H1 (cell line): ENCODE results near the gene SENP1. TPM values are rescaled to one million over a fixed set of nuclear protein-coding genes. Genes with fewer than 3 reads are reported as not detected.

ENCODE experiments used
- CTCF ChIA-PET: fragments of 300-600 bp; sonication (Branson Sonifier 250); formaldehyde crosslinking; loops from one replicate; lab custom pipeline; 2021; ENCODE audit not compliant: partially characterized antibody; lab: Charles Lee
- POLR2A ChIA-PET: fragments of 300-600 bp; sonication (Branson Sonifier 250); formaldehyde crosslinking; loops from one replicate; lab custom pipeline; 2021; ENCODE audit warnings: inconsistent platforms; ENCODE audit not compliant: partially characterized antibody; lab: Charles Lee
- DNase-seq, 2 experiments: peaks; one replicate each; pipeline versions ENCODE4 v3.0.0 to v3.0.0-alpha.2; 2010 to 2022; ENCODE audit warnings: low spot score in 2 of 2, low read depth in 1 of 2, mixed read lengths in 1 of 2
- FAIRE-seq: peaks from 2 replicates; lab custom pipeline; 2011; peaks lifted over from hg19 to GRCh38; lab: Jason Lieb, UNC
- H2AFZ ChIP-seq: 2 replicates; pipeline ENCODE4 v1.8.1; 2012; ENCODE audit warnings: low read length, inconsistent platforms
- H2AK5ac ChIP-seq: 2 replicates; pipeline ENCODE4 v1.6.1; 2013; ENCODE audit warnings: low read depth, low read length
- H2BK120ac ChIP-seq: replicated peaks from 2 replicates; pipeline ENCODE3; 2013; ENCODE audit warnings: low read depth, low read length, inconsistent platforms
- H2BK12ac ChIP-seq: 2 replicates; pipeline ENCODE4 v1.6.1; 2013; ENCODE audit warnings: low read depth, low read length
- H2BK15ac ChIP-seq: 2 replicates; pipeline ENCODE4 v1.6.1; 2013; ENCODE audit warnings: low read length
- H2BK20ac ChIP-seq: 2 replicates; pipeline ENCODE4 v1.6.1; 2013; ENCODE audit warnings: low read length
- H2BK5ac ChIP-seq: 2 replicates; pipeline ENCODE4 v1.6.1; 2013; ENCODE audit warnings: low read depth, low read length
- H3K14ac ChIP-seq: 2 replicates; pipeline ENCODE4 v1.6.1; 2013; ENCODE audit warnings: inconsistent platforms; ENCODE audit not compliant: insufficient read length
- H3K18ac ChIP-seq: 2 replicates; pipeline ENCODE4 v1.6.1; 2013; ENCODE audit warnings: low read length; ENCODE audit errors: extremely low read depth
- H3K23ac ChIP-seq: 2 replicates; pipeline ENCODE4 v1.6.1; 2013; ENCODE audit warnings: inconsistent platforms; ENCODE audit not compliant: insufficient read length
- H3K23me2 ChIP-seq: 2 replicates; pipeline ENCODE4 v1.6.1; 2013; ENCODE audit warnings: low read depth, low read length
- H3K27ac ChIP-seq: 2 replicates; pipeline ENCODE4 v1.6.1; 2011; ENCODE audit warnings: low read depth, low read length, inconsistent platforms
- H3K27me3 ChIP-seq, 4 experiments: replicated peaks in 1 of 4; 1 replicate in 1 of 4; 2 replicates in 3 of 4; pipeline versions ENCODE4 v1.6.1 to v1.8.1; 2011 to 2013; ENCODE audit warnings: low read length in 3 of 4, mild to moderate bottlenecking in 3 of 4, inconsistent platforms in 2 of 4, mixed read lengths in 2 of 4, moderate library complexity in 1 of 4; ENCODE audit not compliant: control insufficient read depth in 3 of 4, insufficient read depth in 3 of 4; ENCODE audit errors: extremely low read depth in 1 of 4
- H3K36me3 ChIP-seq, 4 experiments: 2 replicates each; pipeline versions ENCODE4 v1.6.1 to v1.8.1; 2011 to 2013; ENCODE audit warnings: mild to moderate bottlenecking in 4 of 4, low read length in 3 of 4, moderate library complexity in 2 of 4, control low read depth in 1 of 4, inconsistent platforms in 1 of 4; ENCODE audit not compliant: insufficient read depth in 4 of 4, control insufficient read depth in 2 of 4
- H3K4ac ChIP-seq: replicated peaks from 2 replicates; pipeline ENCODE3; 2013; ENCODE audit warnings: low read length, low read depth, mixed read lengths, inconsistent platforms; ENCODE audit not compliant: insufficient read length
- H3K4me1 ChIP-seq, 4 experiments: replicated peaks in 1 of 4; 1 replicate in 1 of 4; 2 replicates in 3 of 4; pipeline versions ENCODE4 v1.6.1 to v1.8.1; 2011 to 2013; ENCODE audit warnings: low read length in 3 of 4, inconsistent platforms in 2 of 4, mixed read lengths in 1 of 4; ENCODE audit not compliant: insufficient read depth in 4 of 4, control insufficient read depth in 3 of 4
- H3K4me2 ChIP-seq, 2 experiments: 2 replicates each; pipeline versions ENCODE4 v1.6.1 to v1.8.1; 2011 to 2013; ENCODE audit warnings: low read depth in 2 of 2, low read length in 2 of 2, control low read depth in 1 of 2, inconsistent platforms in 1 of 2, mild to moderate bottlenecking in 1 of 2; ENCODE audit not compliant: insufficient read depth in 1 of 2
- H3K4me3 ChIP-seq, 4 experiments: fragments of 200-600, 300-600 bp in 1 of 4; sonication (generic), shearing (Covaris generic), sonication (Bioruptor Twin) in 1 of 4; 2 replicates each; pipeline versions ENCODE4 v1.5.1 to v1.8.1; 2011 to 2016; ENCODE audit warnings: low read length in 4 of 4, low read depth in 3 of 4, control low read depth in 2 of 4, inconsistent platforms in 2 of 4, mild to moderate bottlenecking in 2 of 4, mixed read lengths in 1 of 4, moderate library complexity in 1 of 4; ENCODE audit not compliant: insufficient read depth in 2 of 4; ENCODE audit errors: extremely low read depth in 1 of 4
- H3K56ac ChIP-seq: replicated peaks from 2 replicates; pipeline ENCODE3; 2013; ENCODE audit warnings: low read depth, mild to moderate bottlenecking, mixed read lengths, low read length, inconsistent platforms; ENCODE audit not compliant: insufficient read length
- H3K79me1 ChIP-seq: 2 replicates; pipeline ENCODE4 v1.6.1; 2013; ENCODE audit warnings: low read depth, low read length, control low read depth
- H3K79me2 ChIP-seq, 2 experiments: 2 replicates each; pipeline versions ENCODE4 v1.6.1 to v1.8.1; 2012 to 2013; ENCODE audit warnings: low read length in 2 of 2, mild to moderate bottlenecking in 2 of 2, inconsistent platforms in 1 of 2; ENCODE audit not compliant: insufficient read depth in 2 of 2, control insufficient read depth in 1 of 2
- H3K9ac ChIP-seq, 4 experiments: replicated peaks in 1 of 4; 1 replicate in 1 of 4; 2 replicates in 3 of 4; pipeline versions ENCODE4 v1.6.1 to v1.8.1; 2011 to 2013; ENCODE audit warnings: low read depth in 3 of 4, low read length in 3 of 4, control low read depth in 2 of 4, mild to moderate bottlenecking in 2 of 4, moderate library complexity in 2 of 4, inconsistent platforms in 1 of 4; ENCODE audit errors: extremely low read depth in 1 of 4
- H3K9me3 ChIP-seq, 2 experiments: 2 replicates each; pipeline versions ENCODE4 v1.6.1 to v1.8.1; 2012 to 2013; ENCODE audit warnings: mild to moderate bottlenecking in 2 of 2, moderate library complexity in 2 of 2, control low read depth in 1 of 2, inconsistent platforms in 1 of 2, low read depth in 1 of 2, low read length in 1 of 2, mixed read lengths in 1 of 2; ENCODE audit not compliant: insufficient read depth in 2 of 2
- H4K20me1 ChIP-seq, 2 experiments: replicated peaks in 1 of 2; 2 replicates each; pipeline versions ENCODE3 to v1.8.1; 2011 to 2013; ENCODE audit warnings: inconsistent platforms in 2 of 2, low read length in 2 of 2, mild to moderate bottlenecking in 1 of 2; ENCODE audit not compliant: insufficient read depth in 2 of 2, control insufficient read depth in 1 of 2
- H4K5ac ChIP-seq: 2 replicates; pipeline ENCODE4 v1.6.1; 2013; ENCODE audit warnings: low read length, low read depth, mixed read lengths, inconsistent platforms; ENCODE audit not compliant: insufficient read length
- H4K8ac ChIP-seq: 2 replicates; pipeline ENCODE4 v1.8.0; 2013; ENCODE audit warnings: mild to moderate bottlenecking, moderate library complexity, low read length, inconsistent platforms; ENCODE audit not compliant: insufficient read depth; ENCODE audit errors: extremely low read depth
- H4K91ac ChIP-seq: replicated peaks from 2 replicates; pipeline ENCODE3; 2013; ENCODE audit warnings: low read length, mixed read lengths, inconsistent platforms; ENCODE audit not compliant: insufficient read length
- CREB1 ChIP-seq: IDR thresholded peaks from 2 replicates; pipeline ENCODE4 v1.6.1; 2012; ENCODE audit warnings: inconsistent platforms
- SIRT6 ChIP-seq: IDR thresholded peaks from one replicate; pipeline ENCODE4 v1.7.1; 2012; ENCODE audit warnings: low read length, inconsistent platforms
- WGBS, 2 experiments: shearing (Covaris generic) in 1 of 2; methylation state at CpG; one replicate each; pipeline versions ENCODE4 v1.1.6 to v1.1.7; 2013 to 2015; ENCODE audit warnings: low lambda C conversion rate in 2 of 2, mixed read lengths in 2 of 2, inconsistent platforms in 1 of 2, low coverage in 1 of 2, missing lambda C conversion rate in 1 of 2; ENCODE audit not compliant: insufficient replicate concordance in 2 of 2, insufficient coverage in 1 of 2, insufficient read length in 1 of 2; ENCODE audit errors: extremely low coverage in 1 of 2, missing lambda C conversion rate in 1 of 2; 5-methylcytosine and 5-hydroxymethylcytosine counted together
- polyA plus RNA-seq, 7 experiments: library from polyadenylated mRNA; depleted of rRNA in 3 of 7; stranded (reverse) in 5 of 7; unstranded in 2 of 7; fragments of >200 nt in 5 of 7; fragments of 200-250 nt in 2 of 7; gene quantifications; 1 replicate in 5 of 7; 2 replicates in 1 of 7; 4 replicates in 1 of 7; pipeline versions ENCODE4 v1.2.1 to v1.2.3, GENCODE V29; 2011 to 2013; ENCODE audit warnings: missing spikeins in 2 of 7, mixed read lengths in 2 of 7
- total RNA-seq: library from RNA; stranded (reverse); fragmentation: NEBNext Ultra II Directional; extraction: Animal tissue kit (Norgen Biotek cat#: 25700); gene quantifications from 2 replicates; pipeline ENCODE4 v1.2.1, GENCODE V29; 2021

SENP1 gene
- total and polyA plus RNA-seq, 2 of the 8 experiments (the other 6 are each of a cell fraction or from before 2014, with no cell fraction given), result 14.2 to 31.5 TPM

GRCh38 chr12:48010366-48010970, 95.4 kb downstream of the SENP1 start:
- ChIA-PET CTCF (interaction anchor here (0.8 to 1.4 kb wide), 4 partner anchors 11 to 52 kb away, joined by 3 to 6 read pairs (median 5); no protein-coding TSS in a partner anchor), POLR2A (interaction anchor here (1.4 kb wide), 1 partner anchor 12 kb away, joined by 3 read pairs; no protein-coding TSS in a partner anchor)
- Histone ChIP-seq H2BK12ac (no peak overlapping the region), H4K20me1 (peaks cover 0 to 6% of the 10 kb centered on the region in 2 experiments), H3K4me3 (no peak overlapping the region), H3K18ac (no peak overlapping the region), H3K79me2 (no peaks in the 10 kb centered on the region), H4K91ac (no peak overlapping the region), H3K56ac (no peak overlapping the region), H2AK5ac (no peak overlapping the region), H2BK5ac (no peak overlapping the region), H2BK120ac (no peak overlapping the region), H3K9ac (no peak overlapping the region), H2AFZ (no peak overlapping the region), H4K8ac (no peak overlapping the region), H3K36me3 (no peaks in the 10 kb centered on the region), H3K9me3 (no peaks in the 10 kb centered on the region), H3K27ac (no peak overlapping the region), H3K4ac (no peak overlapping the region), H2BK15ac (no peak overlapping the region), H2BK20ac (no peak overlapping the region), H3K23ac (no peak overlapping the region), H3K4me2 (no peak overlapping the region), H3K14ac (no peak overlapping the region), H3K4me1 (peaks cover 0 to 5% (median 0%) of the 10 kb centered on the region in 4 experiments; a peak in 1 of 7 replicates), H3K79me1 (no peaks in the 10 kb centered on the region), H4K5ac (no peak overlapping the region), H3K23me2 (peaks cover under 1% of the 10 kb centered on the region), H3K27me3 (peaks cover 86 to 100% (median 96%) of the 10 kb centered on the region in 4 experiments)
- DNase-seq (no peak), FAIRE-seq (no peak)
- 61% methylated on average over 7 of the region's 7 CpGs; no CpG with 5 or more reads in 1 of the 2 experiments for WGBS, 2 experiments
- no peak for TF ChIP-seq CREB1
- TF ChIP-seq SIRT6, result no peak
